Fibroblast of lung (primary cell): ENCODE measurements around the gene PSMC3IP.
"Not testable (repeated sequence)": the region's sequence is repeated elsewhere in the genome, so short reads cannot be mapped to it uniquely, and the experiment has no call there.

ENCODE experiments used
- CTCF ChIP-seq, 2 donors: IDR thresholded peaks in 1 of 2; conservative IDR thresholded peaks in 1 of 2; 1 replicate in 1 of 2; 2 replicates in 1 of 2; pipeline ENCODE4 v1.5.1; 2011 to 2012; ENCODE audit warnings: low read length in 2 of 2, control low read depth in 1 of 2, inconsistent platforms in 1 of 2, low read depth in 1 of 2, mild to moderate bottlenecking in 1 of 2
- EZH2 ChIP-seq: IDR thresholded peaks from 2 replicates; pipeline ENCODE4 v1.5.1; 2012; ENCODE audit warnings: low read length, control low read depth, mild to moderate bottlenecking; ENCODE audit errors: missing control alignments

- not testable (repeated sequence) for TF ChIP-seq CTCF (conservative IDR thresholded peaks at IDR 0.05 in 1 of 2, IDR thresholded peaks at IDR 0.05 in 1 of 2; ENCODE audit: low read depth in 1 of 2, low read length in 2 of 2); EZH2
Measured at GRCh38 chr17:42621987-42622386, 44.5 kb upstream of the PSMC3IP start.
